H1 (cell line): ENCODE results near the gene ASTN2. TPM values are rescaled to one million over a fixed set of nuclear protein-coding genes. Genes with fewer than 3 reads are reported as not detected.

Experiments
- CTCF ChIA-PET: fragments of 300-600 bp; sonication (Branson Sonifier 250); formaldehyde crosslinking; loops from one replicate; lab custom pipeline; 2021; ENCODE audit not compliant: partially characterized antibody; lab: Charles Lee
- POLR2A ChIA-PET: fragments of 300-600 bp; sonication (Branson Sonifier 250); formaldehyde crosslinking; loops from one replicate; lab custom pipeline; 2021; ENCODE audit warnings: inconsistent platforms; ENCODE audit not compliant: partially characterized antibody; lab: Charles Lee
- DNase-seq, 2 experiments: peaks; one replicate each; pipeline versions ENCODE4 v3.0.0 to v3.0.0-alpha.2; 2010 to 2022; ENCODE audit warnings: low spot score in 2 of 2, low read depth in 1 of 2, mixed read lengths in 1 of 2
- FAIRE-seq: peaks from 2 replicates; lab custom pipeline; 2011; peaks lifted over from hg19 to GRCh38; lab: Jason Lieb, UNC
- H2AFZ ChIP-seq: 2 replicates; pipeline ENCODE4 v1.8.1; 2012; ENCODE audit warnings: low read length, inconsistent platforms
- H2AK5ac ChIP-seq: 2 replicates; pipeline ENCODE4 v1.6.1; 2013; ENCODE audit warnings: low read depth, low read length
- H2BK120ac ChIP-seq: replicated peaks from 2 replicates; pipeline ENCODE3; 2013; ENCODE audit warnings: low read depth, low read length, inconsistent platforms
- H2BK12ac ChIP-seq: 2 replicates; pipeline ENCODE4 v1.6.1; 2013; ENCODE audit warnings: low read depth, low read length
- H2BK15ac ChIP-seq: 2 replicates; pipeline ENCODE4 v1.6.1; 2013; ENCODE audit warnings: low read length
- H2BK20ac ChIP-seq: 2 replicates; pipeline ENCODE4 v1.6.1; 2013; ENCODE audit warnings: low read length
- H2BK5ac ChIP-seq: 2 replicates; pipeline ENCODE4 v1.6.1; 2013; ENCODE audit warnings: low read depth, low read length
- H3K14ac ChIP-seq: 2 replicates; pipeline ENCODE4 v1.6.1; 2013; ENCODE audit warnings: inconsistent platforms; ENCODE audit not compliant: insufficient read length
- H3K18ac ChIP-seq: 2 replicates; pipeline ENCODE4 v1.6.1; 2013; ENCODE audit warnings: low read length; ENCODE audit errors: extremely low read depth
- H3K23ac ChIP-seq: 2 replicates; pipeline ENCODE4 v1.6.1; 2013; ENCODE audit warnings: inconsistent platforms; ENCODE audit not compliant: insufficient read length
- H3K23me2 ChIP-seq: 2 replicates; pipeline ENCODE4 v1.6.1; 2013; ENCODE audit warnings: low read depth, low read length
- H3K27ac ChIP-seq: 2 replicates; pipeline ENCODE4 v1.6.1; 2011; ENCODE audit warnings: low read depth, low read length, inconsistent platforms
- H3K27me3 ChIP-seq, 4 experiments: replicated peaks in 1 of 4; 1 replicate in 1 of 4; 2 replicates in 3 of 4; pipeline versions ENCODE4 v1.6.1 to v1.8.1; 2011 to 2013; ENCODE audit warnings: low read length in 3 of 4, mild to moderate bottlenecking in 3 of 4, inconsistent platforms in 2 of 4, mixed read lengths in 2 of 4, moderate library complexity in 1 of 4; ENCODE audit not compliant: control insufficient read depth in 3 of 4, insufficient read depth in 3 of 4; ENCODE audit errors: extremely low read depth in 1 of 4
- H3K36me3 ChIP-seq, 4 experiments: 2 replicates each; pipeline versions ENCODE4 v1.6.1 to v1.8.1; 2011 to 2013; ENCODE audit warnings: mild to moderate bottlenecking in 4 of 4, low read length in 3 of 4, moderate library complexity in 2 of 4, control low read depth in 1 of 4, inconsistent platforms in 1 of 4; ENCODE audit not compliant: insufficient read depth in 4 of 4, control insufficient read depth in 2 of 4
- H3K4ac ChIP-seq: replicated peaks from 2 replicates; pipeline ENCODE3; 2013; ENCODE audit warnings: low read length, low read depth, mixed read lengths, inconsistent platforms; ENCODE audit not compliant: insufficient read length
- H3K4me1 ChIP-seq, 4 experiments: replicated peaks in 1 of 4; 1 replicate in 1 of 4; 2 replicates in 3 of 4; pipeline versions ENCODE4 v1.6.1 to v1.8.1; 2011 to 2013; ENCODE audit warnings: low read length in 3 of 4, inconsistent platforms in 2 of 4, mixed read lengths in 1 of 4; ENCODE audit not compliant: insufficient read depth in 4 of 4, control insufficient read depth in 3 of 4
- H3K4me2 ChIP-seq, 2 experiments: 2 replicates each; pipeline versions ENCODE4 v1.6.1 to v1.8.1; 2011 to 2013; ENCODE audit warnings: low read depth in 2 of 2, low read length in 2 of 2, control low read depth in 1 of 2, inconsistent platforms in 1 of 2, mild to moderate bottlenecking in 1 of 2; ENCODE audit not compliant: insufficient read depth in 1 of 2
- H3K4me3 ChIP-seq, 4 experiments: fragments of 200-600, 300-600 bp in 1 of 4; sonication (generic), shearing (Covaris generic), sonication (Bioruptor Twin) in 1 of 4; 2 replicates each; pipeline versions ENCODE4 v1.5.1 to v1.8.1; 2011 to 2016; ENCODE audit warnings: low read length in 4 of 4, low read depth in 3 of 4, control low read depth in 2 of 4, inconsistent platforms in 2 of 4, mild to moderate bottlenecking in 2 of 4, mixed read lengths in 1 of 4, moderate library complexity in 1 of 4; ENCODE audit not compliant: insufficient read depth in 2 of 4; ENCODE audit errors: extremely low read depth in 1 of 4
- H3K56ac ChIP-seq: replicated peaks from 2 replicates; pipeline ENCODE3; 2013; ENCODE audit warnings: low read depth, mild to moderate bottlenecking, mixed read lengths, low read length, inconsistent platforms; ENCODE audit not compliant: insufficient read length
- H3K79me1 ChIP-seq: 2 replicates; pipeline ENCODE4 v1.6.1; 2013; ENCODE audit warnings: low read depth, low read length, control low read depth
- H3K79me2 ChIP-seq, 2 experiments: 2 replicates each; pipeline versions ENCODE4 v1.6.1 to v1.8.1; 2012 to 2013; ENCODE audit warnings: low read length in 2 of 2, mild to moderate bottlenecking in 2 of 2, inconsistent platforms in 1 of 2; ENCODE audit not compliant: insufficient read depth in 2 of 2, control insufficient read depth in 1 of 2
- H3K9ac ChIP-seq, 4 experiments: replicated peaks in 1 of 4; 1 replicate in 1 of 4; 2 replicates in 3 of 4; pipeline versions ENCODE4 v1.6.1 to v1.8.1; 2011 to 2013; ENCODE audit warnings: low read depth in 3 of 4, low read length in 3 of 4, control low read depth in 2 of 4, mild to moderate bottlenecking in 2 of 4, moderate library complexity in 2 of 4, inconsistent platforms in 1 of 4; ENCODE audit errors: extremely low read depth in 1 of 4
- H3K9me3 ChIP-seq, 2 experiments: 2 replicates each; pipeline versions ENCODE4 v1.6.1 to v1.8.1; 2012 to 2013; ENCODE audit warnings: mild to moderate bottlenecking in 2 of 2, moderate library complexity in 2 of 2, control low read depth in 1 of 2, inconsistent platforms in 1 of 2, low read depth in 1 of 2, low read length in 1 of 2, mixed read lengths in 1 of 2; ENCODE audit not compliant: insufficient read depth in 2 of 2
- H4K20me1 ChIP-seq, 2 experiments: replicated peaks in 1 of 2; 2 replicates each; pipeline versions ENCODE3 to v1.8.1; 2011 to 2013; ENCODE audit warnings: inconsistent platforms in 2 of 2, low read length in 2 of 2, mild to moderate bottlenecking in 1 of 2; ENCODE audit not compliant: insufficient read depth in 2 of 2, control insufficient read depth in 1 of 2
- H4K5ac ChIP-seq: 2 replicates; pipeline ENCODE4 v1.6.1; 2013; ENCODE audit warnings: low read length, low read depth, mixed read lengths, inconsistent platforms; ENCODE audit not compliant: insufficient read length
- H4K8ac ChIP-seq: 2 replicates; pipeline ENCODE4 v1.8.0; 2013; ENCODE audit warnings: mild to moderate bottlenecking, moderate library complexity, low read length, inconsistent platforms; ENCODE audit not compliant: insufficient read depth; ENCODE audit errors: extremely low read depth
- H4K91ac ChIP-seq: replicated peaks from 2 replicates; pipeline ENCODE3; 2013; ENCODE audit warnings: low read length, mixed read lengths, inconsistent platforms; ENCODE audit not compliant: insufficient read length
- BACH1 ChIP-seq: IDR thresholded peaks from 2 replicates; pipeline ENCODE4 v1.6.1; 2012; ENCODE audit warnings: low read length, improper control_type of control experiment
- BCL11A ChIP-seq, 2 experiments: IDR thresholded peaks; one replicate each; pipeline ENCODE4 v1.6.1; 2011; ENCODE audit warnings: low read depth in 2 of 2, low read length in 2 of 2, mild to moderate bottlenecking in 2 of 2
- CHD1 ChIP-seq: IDR thresholded peaks from 2 replicates; pipeline ENCODE4 v1.6.1; 2012; ENCODE audit warnings: low read depth, low read length, improper control_type of control experiment
- HDAC2 ChIP-seq, 2 experiments: fragments of 300-600 bp in 1 of 2; sonication (generic) in 1 of 2; IDR thresholded peaks; 2 replicates each; pipeline ENCODE4 v1.6.1; 2011 to 2012; ENCODE audit warnings: low read depth in 2 of 2, low read length in 2 of 2, mild to moderate bottlenecking in 2 of 2, moderate library complexity in 2 of 2, borderline replicate concordance in 1 of 2, inconsistent platforms in 1 of 2
- JUN ChIP-seq: IDR thresholded peaks from 2 replicates; pipeline ENCODE4 v1.6.1; 2011; ENCODE audit warnings: low read depth, mild to moderate bottlenecking, improper control_type of control experiment, low read length
- KDM4A ChIP-seq: IDR thresholded peaks from one replicate; pipeline ENCODE4 v1.7.1; 2012; ENCODE audit warnings: low read depth, mild to moderate bottlenecking, moderate library complexity, low read length, inconsistent platforms; ENCODE audit not compliant: severe bottlenecking
- MAFK ChIP-seq: IDR thresholded peaks from 2 replicates; pipeline ENCODE4 v1.6.1; 2012; ENCODE audit warnings: low read depth, mild to moderate bottlenecking, improper control_type of control experiment, low read length
- POLR2AphosphoS5 ChIP-seq: IDR thresholded peaks from 2 replicates; pipeline ENCODE4 v1.6.1; 2011; ENCODE audit warnings: low read depth, low read length
- RAD21 ChIP-seq, 2 experiments: IDR thresholded peaks in 1 of 2; conservative IDR thresholded peaks in 1 of 2; 2 replicates each; pipeline ENCODE4 v1.6.1; 2011; ENCODE audit warnings: low read depth in 2 of 2, low read length in 2 of 2, improper control_type of control experiment in 1 of 2, inconsistent platforms in 1 of 2, mild to moderate bottlenecking in 1 of 2, moderate library complexity in 1 of 2
- RFX5 ChIP-seq: IDR thresholded peaks from 2 replicates; pipeline ENCODE4 v1.6.1; 2011; ENCODE audit warnings: low read depth, low read length, improper control_type of control experiment, borderline replicate concordance
- SP2 ChIP-seq: IDR thresholded peaks from 2 replicates; pipeline ENCODE4 v1.6.1; 2012; ENCODE audit warnings: mild to moderate bottlenecking, low read length, inconsistent platforms
- SRF ChIP-seq: IDR thresholded peaks from 2 replicates; pipeline ENCODE4 v1.6.1; 2011; ENCODE audit warnings: mild to moderate bottlenecking, low read depth, low read length, moderate library complexity
- ZNF274 ChIP-seq: IDR thresholded peaks from 2 replicates; pipeline ENCODE4 v1.7.0; 2012; ENCODE audit warnings: low read length, borderline replicate concordance; ENCODE audit errors: extremely low read depth
- WGBS, 2 experiments: shearing (Covaris generic) in 1 of 2; methylation state at CpG; one replicate each; pipeline versions ENCODE4 v1.1.6 to v1.1.7; 2013 to 2015; ENCODE audit warnings: low lambda C conversion rate in 2 of 2, mixed read lengths in 2 of 2, inconsistent platforms in 1 of 2, low coverage in 1 of 2, missing lambda C conversion rate in 1 of 2; ENCODE audit not compliant: insufficient replicate concordance in 2 of 2, insufficient coverage in 1 of 2, insufficient read length in 1 of 2; ENCODE audit errors: extremely low coverage in 1 of 2, missing lambda C conversion rate in 1 of 2; 5-methylcytosine and 5-hydroxymethylcytosine counted together
- polyA plus RNA-seq, 7 experiments: library from polyadenylated mRNA; depleted of rRNA in 3 of 7; stranded (reverse) in 5 of 7; unstranded in 2 of 7; fragments of >200 nt in 5 of 7; fragments of 200-250 nt in 2 of 7; gene quantifications; 1 replicate in 5 of 7; 2 replicates in 1 of 7; 4 replicates in 1 of 7; pipeline versions ENCODE4 v1.2.1 to v1.2.3, GENCODE V29; 2011 to 2013; ENCODE audit warnings: missing spikeins in 2 of 7, mixed read lengths in 2 of 7
- total RNA-seq: library from RNA; stranded (reverse); fragmentation: NEBNext Ultra II Directional; extraction: Animal tissue kit (Norgen Biotek cat#: 25700); gene quantifications from 2 replicates; pipeline ENCODE4 v1.2.1, GENCODE V29; 2021

The ASTN2 gene
- total and polyA plus RNA-seq, 2 of the 8 experiments (the other 6 are each of a cell fraction or from before 2014, with no cell fraction given): 8.2 to 13.7 TPM

- no peak overlapping the region for H3K23ac ChIP-seq
- FAIRE-seq: no peak
- TF ChIP-seq KDM4A (no peak), RAD21 (IDR thresholded peaks at IDR 0.05 in 1 of 2, conservative IDR thresholded peaks at IDR 0.05 in 1 of 2; ENCODE audit: low read depth in 2 of 2, low read length in 2 of 2) (peak; percentile 44 to 66), HDAC2 (IDR thresholded peaks at IDR 0.05; ENCODE audit: borderline replicate concordance in 1 of 2, low read depth in 2 of 2, low read length in 2 of 2) (no peak), SP2 (no peak), JUN (no peak), RFX5 (no peak), MAFK (no peak), ZNF274 (no peak), CHD1 (no peak), BACH1 (no peak), SRF (no peak), POLR2AphosphoS5 (no peak), BCL11A (IDR thresholded peaks at IDR 0.05; ENCODE audit: low read depth in 2 of 2, low read length in 2 of 2) (no peak)
Measured at GRCh38 chr9:117114768-117115167, 300.1 kb downstream of the ASTN2 start.

More at GRCh38 chr9:117114768-117115167, 300.1 kb downstream of the ASTN2 start:
- Histone ChIP-seq H2AK5ac (no peak overlapping the region), H3K79me1 (no peaks in the 10 kb centered on the region), H3K4me3 (no peak overlapping the region), H3K4me2 (no peak overlapping the region), H3K27me3 (no peaks in the 10 kb centered on the region), H3K14ac (no peak overlapping the region), H4K20me1 (peaks cover 0 to 2% of the 10 kb centered on the region in 2 experiments), H3K79me2 (no peaks in the 10 kb centered on the region), H3K4ac (no peak overlapping the region), H3K9me3 (no peaks in the 10 kb centered on the region), H3K23me2 (no peaks in the 10 kb centered on the region), H3K4me1 (no peaks in the 10 kb centered on the region), H3K36me3 (no peaks in the 10 kb centered on the region), H2BK20ac (no peak overlapping the region), H3K27ac (no peak overlapping the region), H3K56ac (no peak overlapping the region), H2BK5ac (no peak overlapping the region), H2BK120ac (no peak overlapping the region), H2BK12ac (no peak overlapping the region), H4K8ac (no peak overlapping the region), H4K5ac (no peak overlapping the region), H2AFZ (no peak overlapping the region), H4K91ac (no peak overlapping the region), H3K9ac (no peak overlapping the region), H3K18ac (no peak overlapping the region), H2BK15ac (no peak overlapping the region)
- CTCF ChIA-PET: interaction anchor here (0.6 to 3.0 kb wide), 17 partner anchors 9 to 324 kb away, joined by 3 to 14 read pairs (median 4); no protein-coding TSS in a partner anchor
- DNase-seq: no peak
- POLR2A ChIA-PET: interaction anchor here (0.8 kb wide), 1 partner anchor 9 kb away, joined by 3 read pairs; no protein-coding TSS in a partner anchor
- WGBS, 2 experiments: 32% methylated on average over 2 of the region's 2 CpGs; no CpG with 5 or more reads in 1 of the 2 experiments
